Activated CD4-positive, alpha-beta T cell treated with anti-CD3 and anti-CD28 coated beads, Interleukin-10, Interleukin-2, amounts not matched to agents 100 ng/mL and 50 ng/mL, durations not matched to agents 16 hours and 8 hours (primary cell): Measurements from ENCODE around the gene CD33.
A peak's percentile ranks its signal among the peaks of the same experiment; 100 is the strongest.

Experiments used
- DNase-seq: peaks from one replicate; pipeline ENCODE4 v3.0.0-alpha.2; 2020

The CD33 gene

GRCh38 chr19:51259348-51260245 lies 34.7 kb downstream of the CD33 start:
- DNase-seq: peak; percentile 74

GRCh38 chr19:51263808-51264207 lies 38.9 kb downstream of the CD33 start:
- no peak for DNase-seq

DNA sequence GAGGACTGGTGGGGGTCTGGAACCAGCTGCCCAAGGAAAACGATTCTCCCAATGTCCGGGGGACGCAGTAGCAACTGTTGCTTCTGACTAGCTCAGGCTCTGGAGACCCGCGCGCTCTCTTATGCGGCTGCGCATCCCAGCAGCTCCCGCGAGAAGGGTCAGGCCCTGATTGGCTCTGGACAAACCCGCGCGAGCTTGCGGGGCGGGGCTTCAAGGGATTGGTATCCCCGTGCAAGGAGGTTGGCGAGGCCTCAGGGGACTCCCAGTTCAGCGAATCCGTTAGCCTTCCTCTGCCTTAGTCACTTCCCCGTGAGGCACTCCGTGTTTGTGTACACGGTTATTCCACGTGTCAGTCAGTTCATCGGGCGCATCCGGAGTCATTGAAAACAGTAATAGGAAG lies 46.2 kb downstream of the CD33 start:
- no peak for DNase-seq

DNA sequence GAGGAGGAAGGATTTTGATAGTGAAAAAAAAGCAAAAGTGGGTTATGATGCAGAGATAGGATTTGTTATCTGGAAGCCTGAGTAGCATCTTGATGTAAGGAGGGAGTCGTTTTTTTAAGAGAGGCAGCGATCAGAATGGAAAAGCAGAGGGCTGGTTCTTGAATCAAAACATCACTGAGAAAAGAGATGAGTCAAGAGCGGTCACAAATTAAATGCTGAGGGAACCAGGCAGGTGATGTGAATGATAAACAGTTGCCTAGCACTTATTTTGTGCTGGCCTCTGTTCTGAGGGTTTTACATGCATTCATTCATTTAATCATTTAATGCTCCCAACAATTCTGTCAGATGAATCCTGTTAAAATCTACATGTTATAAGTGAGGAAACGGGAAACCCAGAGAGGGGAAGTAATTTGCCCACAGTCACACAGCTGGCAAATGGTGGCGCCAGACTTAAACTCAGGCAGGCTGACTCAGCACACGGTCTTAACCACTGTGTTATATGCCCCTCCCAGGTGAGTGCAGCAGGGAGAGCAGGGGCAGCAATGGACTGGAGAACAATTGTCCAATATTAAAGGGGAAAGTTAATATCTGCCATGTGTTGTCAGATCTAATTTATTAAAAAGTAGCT lies 47.4 kb downstream of the CD33 start:
- DNase-seq: peak; percentile 69

DNA sequence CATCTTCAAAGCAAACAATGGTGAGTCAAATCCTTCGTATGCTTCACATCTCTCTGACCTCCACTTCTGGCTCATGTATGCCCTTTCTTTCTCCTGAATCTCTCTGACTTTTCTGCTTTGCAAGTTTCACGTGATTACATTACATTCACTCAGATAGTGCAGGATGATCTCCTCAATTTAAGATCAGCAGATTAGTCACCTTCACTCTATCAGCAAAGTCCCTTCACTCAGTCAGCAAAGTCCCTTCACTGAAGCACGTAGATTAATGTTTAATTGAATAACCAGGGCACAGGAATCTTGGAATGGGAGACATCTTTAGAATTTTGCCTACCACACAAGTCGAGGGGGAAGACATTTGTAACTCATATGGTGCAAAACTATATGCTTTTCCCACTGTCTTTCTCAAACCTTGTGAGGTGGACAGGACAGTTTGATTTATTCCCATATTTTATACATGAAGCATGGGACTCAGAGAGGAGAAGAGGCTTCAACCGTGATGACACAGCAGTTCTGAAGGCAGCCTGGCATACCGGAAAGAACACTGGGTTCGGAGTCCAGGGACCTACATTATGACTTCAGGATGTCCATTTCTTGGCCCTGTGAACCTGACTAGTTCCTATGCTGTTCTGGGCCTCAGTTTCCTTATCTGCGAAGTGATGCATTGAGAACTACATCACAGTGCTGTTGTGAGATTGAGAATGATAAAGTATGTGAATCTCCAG lies 49.3 kb downstream of the CD33 start:
- DNase-seq: peak; percentile 29

GRCh38 chr19:51277112-51277511 lies 52.2 kb downstream of the CD33 start:
- DNase-seq: no peak

DNA sequence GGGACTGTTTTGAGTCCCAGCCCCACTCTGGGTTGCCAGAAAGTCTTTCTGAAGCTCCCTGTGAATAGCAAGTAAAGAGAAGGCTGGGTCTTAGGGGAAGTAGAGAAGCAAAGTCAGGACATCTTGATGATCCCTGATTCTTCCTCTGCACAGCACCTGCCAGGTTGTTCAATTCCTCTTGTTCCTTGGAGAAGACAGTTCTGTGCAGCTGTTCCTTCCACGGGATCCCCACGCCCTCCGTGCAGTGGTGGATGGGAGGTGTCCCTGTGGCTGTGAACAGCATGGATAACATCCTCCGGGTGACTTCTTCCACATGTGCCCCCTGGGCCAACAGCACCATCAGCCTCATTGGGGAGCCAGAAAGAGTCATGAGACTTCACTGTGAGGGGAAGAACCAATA lies 57.5 kb downstream of the CD33 start:
- DNase-seq: no peak

GRCh38 chr19:51285682-51286081 lies 60.8 kb downstream of the CD33 start:
- no peak for DNase-seq
